Measurements from ENCODE around the gene PPA1.

PPA1 gene

GRCh38 chr10:70155255-70155838 is 77.9 kb downstream of the PPA1 start:
- no peak for DNase-seq
- in situ Hi-C loops (cut with HindIII; ENCODE audit: low pct_ligation_motif_present, low pct_unique_long_range_greater_than_20kb, low sequenced_read_pairs) = no loop called here
